ENCODE data around the gene CFAP161. TPM values are rescaled to one million over a fixed set of nuclear protein-coding genes. Genes with fewer than 3 reads are reported as not detected.

CFAP161 gene
- total and polyA plus RNA-seq, 9 of the 15 experiments (the other 6 are each of a cell fraction or from before 2014, with no cell fraction given): 25.8 to 83.3 (median 75.6) TPM

- peak; percentile 72; the same call in 1 of the 2 replicates for TF ChIP-seq MTA1 (IDR thresholded peaks at IDR 0.05; ENCODE audit: borderline replicate concordance)
- TF ChIP-seq HIVEP1 (CRISPR knock-in tag; IDR thresholded peaks at IDR 0.05): no peak
- TF ChIP-seq NFRKB (IDR thresholded peaks at IDR 0.05; ENCODE audit: low read depth): peak; percentile 49; the same call in 1 of the 2 replicates
- TF ChIP-seq TBL1XR1 (IDR thresholded peaks at IDR 0.05; ENCODE audit: low read length in 2 of 2): peak in 1 of 2 experiments; percentile 60; a peak in 1 of 4 replicates
- TF ChIP-seq DPF2 (IDR thresholded peaks at IDR 0.05): peak; percentile 90
- TF ChIP-seq SMARCE1 (IDR thresholded peaks at IDR 0.05): peak; percentile 78; the same call in 1 of the 2 replicates
- no peak for TF ChIP-seq MITF (IDR thresholded peaks at IDR 0.05)
- peak; percentile 97 for TF ChIP-seq MEF2A (IDR thresholded peaks at IDR 0.05; ENCODE audit: control insufficient read depth, low read depth, low read length)
- no peak for TF ChIP-seq RBBP5 (IDR thresholded peaks at IDR 0.05; ENCODE audit: borderline replicate concordance, insufficient read depth, low read length, poor library complexity, severe bottlenecking)
- peak; percentile 67; the same call in 1 of the 2 replicates for TF ChIP-seq ZSCAN29 (IDR thresholded peaks at IDR 0.05)
- TF ChIP-seq ATF7 (IDR thresholded peaks at IDR 0.05): peak; percentile 26; the same call in 1 of the 2 replicates
- TF ChIP-seq EHMT2 (IDR thresholded peaks at IDR 0.05): 0 out of 2 replicates have a peak, but pooled peaks have one; percentile 45
- peak; percentile 58; the same call in 1 of the 2 replicates for TF ChIP-seq ZNF592 (IDR thresholded peaks at IDR 0.05)
- 0 out of 2 replicates have a peak, but pooled peaks have one; percentile 41 for TF ChIP-seq HDAC2 (IDR thresholded peaks at IDR 0.05)
- no peak for TF ChIP-seq NR2C2 (CRISPR knock-in tag; IDR thresholded peaks at IDR 0.05)
- peak; percentile 50; the same call in 1 of the 2 replicates for TF ChIP-seq NR2C2 (tag; IDR thresholded peaks at IDR 0.05)
- no peak for TF ChIP-seq HMBOX1 (IDR thresholded peaks at IDR 0.05)
- no peak for TF ChIP-seq BACH1 (tag; IDR thresholded peaks at IDR 0.05)
- TF ChIP-seq UBTF (IDR thresholded peaks at IDR 0.05; ENCODE audit: borderline replicate concordance in 1 of 2, low read depth in 2 of 2, low read length in 2 of 2): peak; percentile 61 to 63; a peak in 2 of 4 replicates
- TF ChIP-seq SRSF1 (IDR thresholded peaks at IDR 0.05; ENCODE audit: low read depth, low read length): no peak
- TF ChIP-seq PML (IDR thresholded peaks at IDR 0.05; ENCODE audit: low read length): no peak
These were observed 42.0 kb upstream of the CFAP161 start (continued) for GRCh38 chr15:81091889-81092558.
